ENCODE measurements around the gene NEK5.

The NEK5 gene

GRCh38 chr13:52009946-52010345 is 118.9 kb downstream of the NEK5 start:
- no peak for DNase-seq

GRCh38 chr13:52006523-52007245 is 122.2 kb downstream of the NEK5 start:
- no peak for DNase-seq

- DNase-seq, result no peak
These were observed 122.9 kb downstream of the NEK5 start for GRCh38 chr13:52005841-52006522.

- DNase-seq, result no peak
These were observed 124.2 kb downstream of the NEK5 start for GRCh38 chr13:52004511-52005170.

GRCh38 chr13:52003541-52003940 is 125.3 kb downstream of the NEK5 start:
- DNase-seq, result peak; percentile 44

- no peak for DNase-seq
These were observed 126.5 kb downstream of the NEK5 start for GRCh38 chr13:52002361-52002760.

- DNase-seq, result peak; percentile 15
These were observed 127.6 kb downstream of the NEK5 start for GRCh38 chr13:52001120-52001731.

- no peak for DNase-seq
These were observed 129.0 kb downstream of the NEK5 start for GRCh38 chr13:51999921-52000320.

GRCh38 chr13:51999510-51999911 is 129.4 kb downstream of the NEK5 start:
- no peak for DNase-seq

GRCh38 chr13:51998723-51999509 is 130.0 kb downstream of the NEK5 start:
- DNase-seq, result peak; percentile 30

- no peak for DNase-seq
These were observed 131.1 kb downstream of the NEK5 start for GRCh38 chr13:51997641-51998330.

- DNase-seq, result no peak
These were observed 131.7 kb downstream of the NEK5 start for GRCh38 chr13:51997186-51997585.

- no peak for DNase-seq
These were observed 132.2 kb downstream of the NEK5 start for GRCh38 chr13:51996641-51997040.

GRCh38 chr13:51995677-51996551 is 133.0 kb downstream of the NEK5 start:
- DNase-seq, result no peak

GRCh38 chr13:51993713-51994112 is 135.2 kb downstream of the NEK5 start:
- DNase-seq, result no peak

- DNase-seq, result no peak
These were observed 139.8 kb downstream of the NEK5 start for GRCh38 chr13:51988988-51989618.

Measured in DMS 273 treated with DMSO at 0.1 percent for 48 hours (cell line).